ENCODE measurements around the gene ROCK1.
"Not testable (repeated sequence)": the region's sequence is repeated elsewhere in the genome, so short reads cannot be mapped to it uniquely, and the experiment has no call there.

The ROCK1 gene

DNA sequence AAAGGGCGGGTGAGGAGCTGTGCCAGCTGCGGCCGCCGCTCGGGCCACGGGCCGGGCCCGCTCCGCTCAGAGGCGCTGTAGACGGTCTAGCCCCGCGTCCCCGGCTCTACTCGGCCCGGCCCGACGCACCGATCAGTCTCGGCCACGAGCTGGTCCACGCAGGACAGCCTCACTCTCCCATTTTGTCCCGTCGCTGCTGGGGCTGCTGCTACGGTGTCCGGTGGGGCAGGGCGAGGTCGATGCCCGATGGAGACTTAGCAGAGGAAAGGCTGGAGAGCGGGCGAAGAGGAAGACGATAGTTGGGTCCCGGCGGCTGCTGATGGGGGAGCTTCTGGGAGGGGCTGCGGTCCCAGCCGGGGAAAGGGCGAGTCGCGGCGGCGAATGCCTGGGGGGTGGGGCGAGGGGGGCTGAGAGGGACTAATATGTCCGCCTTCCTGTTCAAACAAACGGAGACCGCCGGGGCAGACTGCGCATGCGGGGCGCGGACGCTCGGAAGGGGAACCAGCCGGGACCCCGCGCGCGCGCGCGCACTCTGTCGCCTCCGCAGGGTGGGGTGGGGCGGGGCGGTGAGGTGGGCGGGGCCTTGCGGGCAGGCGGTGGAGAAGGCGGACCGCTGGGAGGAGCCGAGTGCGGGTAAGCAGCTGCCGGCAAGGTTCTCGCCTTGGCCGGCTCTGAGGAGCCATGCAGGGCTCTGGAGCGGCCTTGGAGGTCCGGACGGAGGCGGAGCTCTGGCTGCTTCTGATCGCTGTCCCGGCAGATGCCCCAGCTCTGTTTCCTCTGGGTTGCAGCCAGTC lies at the start of gene ROCK1:
ROCK1 (minus strand) TSS at position 468 of the 794 bp plus-strand sequence. CDS start 903 bp downstream, outside the sequence.
- peak; percentile 88 for DNase-seq (ENCODE audit: low read depth, low spot score)

- DNase-seq (ENCODE audit: low read depth, low spot score), result no peak
Measured at GRCh38 chr18:21155443-21155842, 43.8 kb upstream of the ROCK1 start.

- no peak for DNase-seq (ENCODE audit: low read depth, low spot score)
Measured at GRCh38 chr18:21146016-21146415, 34.4 kb upstream of the ROCK1 start.

DNA sequence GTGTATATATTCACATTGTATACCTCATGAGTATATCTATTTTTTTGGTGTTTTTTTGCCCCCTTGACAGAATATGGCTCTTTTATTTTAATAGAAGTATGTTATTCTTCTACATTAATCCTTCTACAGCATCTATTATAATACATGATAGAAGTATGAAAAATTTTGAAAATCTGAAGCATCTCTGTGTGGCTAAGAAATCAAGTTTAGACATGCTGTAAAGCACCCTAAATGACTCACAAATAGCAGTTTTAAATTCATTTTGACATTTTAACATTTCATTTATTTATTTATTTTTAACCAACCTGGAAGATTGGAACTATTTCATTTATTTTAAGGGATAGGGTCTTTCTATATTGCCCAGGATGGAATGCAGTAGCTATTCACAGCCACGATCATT lies 33.8 kb upstream of the ROCK1 start:
- DNase-seq (ENCODE audit: low read depth, low spot score), result no peak

DNA sequence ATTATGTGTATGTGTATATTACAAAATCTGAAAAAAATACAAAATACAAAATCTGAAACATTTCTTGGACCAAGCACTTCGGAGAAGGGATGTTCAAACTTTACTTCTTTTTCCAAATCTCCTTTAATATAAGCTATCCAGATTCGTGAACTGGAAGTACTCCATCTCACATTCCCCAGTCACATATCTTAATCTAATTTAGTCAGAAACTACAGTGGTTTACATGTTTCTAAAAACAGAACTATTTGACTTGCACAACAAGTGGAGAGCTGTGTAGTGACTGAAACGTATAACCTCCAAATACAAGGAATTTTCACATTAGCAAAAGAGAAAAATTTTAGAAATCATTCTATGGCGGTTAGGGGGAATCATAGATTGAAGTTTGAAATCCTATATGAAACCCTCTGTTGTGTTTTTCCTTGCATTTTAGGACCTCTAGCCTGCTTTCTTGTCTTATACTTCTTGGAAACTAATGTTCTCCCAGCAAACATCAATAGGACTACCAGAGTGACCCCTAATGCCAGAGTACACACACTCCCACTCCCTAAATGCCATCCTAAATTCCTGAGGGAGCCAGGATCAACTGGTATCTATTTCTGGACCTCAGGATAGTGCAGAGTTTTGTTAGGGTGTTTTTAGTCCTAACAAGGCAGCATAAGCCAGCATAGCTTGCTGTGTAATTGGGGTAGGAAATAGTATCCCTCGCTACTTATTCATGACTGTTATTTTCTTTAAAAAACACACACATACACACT lies 30.2 kb upstream of the ROCK1 start:
- DNase-seq (ENCODE audit: low read depth, low spot score), result no peak

- not testable (repeated sequence) for DNase-seq (ENCODE audit: low read depth, low spot score)
Measured at GRCh38 chr18:21137719-21138488, 26.3 kb upstream of the ROCK1 start.

GRCh38 chr18:21134895-21135294 lies 23.3 kb upstream of the ROCK1 start:
- DNase-seq (ENCODE audit: low read depth, low spot score), result no peak

DNA sequence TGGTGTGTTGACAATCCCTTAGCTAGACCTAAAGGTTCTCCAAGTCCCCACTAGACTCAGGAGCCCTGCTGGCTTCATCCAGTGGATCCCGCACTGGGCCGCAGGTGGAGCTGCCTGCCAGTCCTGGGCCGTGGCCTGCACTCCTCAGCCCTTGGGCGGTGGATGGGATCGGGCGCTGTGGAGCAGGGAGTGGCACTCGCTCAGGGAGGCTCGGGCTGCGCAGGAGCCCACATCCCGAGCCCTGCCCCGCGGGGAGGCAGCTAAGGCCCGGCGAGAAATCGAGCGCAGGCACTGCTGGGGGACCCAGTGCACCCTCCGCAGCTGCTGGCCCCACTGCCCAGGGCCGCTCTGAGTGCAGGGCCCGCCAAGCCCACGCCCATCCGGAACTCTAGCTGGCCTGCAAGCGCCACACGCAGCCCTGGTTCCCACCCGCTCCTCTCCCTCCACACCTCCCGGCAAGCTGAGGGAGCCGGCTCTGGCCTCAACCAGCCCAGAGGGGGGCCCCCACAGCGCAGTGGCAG lies 20.8 kb upstream of the ROCK1 start:
- DNase-seq (ENCODE audit: low read depth, low spot score), result no peak

- DNase-seq (ENCODE audit: low read depth, low spot score), result no peak
Measured at GRCh38 chr18:21131698-21132227, 20.1 kb upstream of the ROCK1 start.

- DNase-seq (ENCODE audit: low read depth, low spot score), result no peak
Measured at GRCh38 chr18:21129566-21130216, 18.1 kb upstream of the ROCK1 start.

DNA sequence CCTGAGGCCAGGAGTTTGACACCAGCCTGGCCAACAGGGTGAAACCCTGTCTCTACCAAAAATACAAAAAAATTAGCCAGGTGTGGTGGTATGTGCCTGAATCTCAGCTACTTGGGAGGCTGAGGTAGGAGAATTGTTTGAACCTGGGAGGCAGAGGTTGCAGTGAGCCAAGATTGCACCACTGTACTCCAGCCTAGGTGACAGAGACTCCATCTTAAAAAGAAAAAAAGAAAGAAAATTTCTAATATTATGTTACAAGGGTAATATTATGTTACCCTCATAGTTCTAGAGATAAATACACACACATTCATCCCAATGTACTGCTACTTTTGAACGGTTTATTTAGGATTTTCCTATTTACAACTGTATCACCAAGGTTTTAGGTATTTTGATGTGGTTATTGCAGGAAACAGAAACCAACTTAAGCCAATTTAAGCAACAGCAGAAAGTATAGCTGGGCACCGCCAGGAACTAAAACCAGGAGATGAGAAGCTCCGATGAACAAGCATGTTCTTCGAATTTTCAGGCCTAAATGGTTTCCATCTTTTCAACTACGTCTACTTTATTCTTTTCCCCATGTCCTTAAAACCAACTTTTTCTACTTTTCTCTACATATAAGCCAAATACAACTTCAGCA lies 11.8 kb upstream of the ROCK1 start:
- DNase-seq (ENCODE audit: low read depth, low spot score), result no peak

DNA sequence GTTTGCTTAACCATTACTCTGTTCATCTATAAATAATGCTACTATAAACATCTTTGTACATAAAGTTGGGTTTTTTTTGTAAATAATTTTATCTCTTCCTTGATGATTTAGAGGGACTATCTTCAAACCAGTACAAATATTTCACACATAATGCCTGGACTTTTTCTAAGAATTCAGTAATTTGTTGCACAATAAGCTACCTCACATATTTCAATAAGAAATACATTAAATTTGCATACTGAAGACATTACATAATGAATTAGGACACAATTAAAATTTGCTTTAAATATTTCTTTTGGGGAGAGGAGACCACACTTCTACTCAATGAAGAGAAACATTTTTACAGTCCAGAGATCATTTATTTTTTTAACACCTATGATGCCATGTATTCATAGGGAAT lies 7.2 kb upstream of the ROCK1 start:
- no peak for DNase-seq (ENCODE audit: low read depth, low spot score)

GRCh38 chr18:21117409-21118131 lies 6.0 kb upstream of the ROCK1 start:
- no peak for DNase-seq (ENCODE audit: low read depth, low spot score)

GRCh38 chr18:21115519-21116411 lies 4.2 kb upstream of the ROCK1 start:
- DNase-seq (ENCODE audit: low read depth, low spot score), result no peak

- no peak for DNase-seq (ENCODE audit: low read depth, low spot score)
Measured at GRCh38 chr18:21112543-21113105, 1.0 kb upstream of the ROCK1 start.

- DNase-seq (ENCODE audit: low read depth, low spot score), result no peak
Measured at GRCh38 chr18:21112140-21112473, 494 bp upstream of the ROCK1 start.

GRCh38 chr18:21110713-21111345 lies 784 bp downstream of the ROCK1 start:
- no peak for DNase-seq (ENCODE audit: low read depth, low spot score)

Measured in smooth muscle cell of the brain vasculature (primary cell).